T47D (cell line): ENCODE data around the gene CRACDL.

ENCODE experiments used
- DNase-seq, 2 experiments: peaks; one replicate each; pipeline versions ENCODE4 v3.0.0 to v3.0.0-alpha.2; 2011 to 2012; ENCODE audit warnings: low read depth in 1 of 2, low spot score in 1 of 2
- JUND ChIP-seq: IDR thresholded peaks from 2 replicates; pipeline ENCODE4 v1.6.1; 2012; ENCODE audit warnings: low read depth
- in situ Hi-C: cut with HindIII; loops from 2 replicates; pipeline ENCODE4 v1.10.0; 2016; ENCODE audit warnings: low sequenced_read_pairs, low pct_unique_long_range_greater_than_20kb

The CRACDL gene

GRCh38 chr2:98835831-98836385, 100.1 kb downstream of the CRACDL start:
- no peak for DNase-seq
- no peak for TF ChIP-seq JUND
- in situ Hi-C loops: no loop called here

DNA sequence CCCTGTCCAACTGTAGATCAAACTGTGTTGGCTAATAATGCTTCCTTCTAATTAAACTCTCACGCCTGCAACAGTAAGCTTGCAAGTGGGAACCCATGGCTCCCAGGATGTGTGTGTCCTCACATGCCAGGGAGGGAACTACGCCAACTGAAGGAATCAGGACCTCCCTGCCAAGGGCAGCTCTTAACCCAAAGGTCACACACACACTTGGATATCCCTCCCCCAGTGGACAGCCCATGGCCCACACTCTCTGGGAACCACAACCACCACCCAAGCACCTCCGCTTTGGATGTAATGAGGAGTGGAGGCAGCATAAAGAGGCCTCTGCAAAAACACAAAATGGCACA, 102.1 kb downstream of the CRACDL start:
- in situ Hi-C loops: no loop called here

DNA sequence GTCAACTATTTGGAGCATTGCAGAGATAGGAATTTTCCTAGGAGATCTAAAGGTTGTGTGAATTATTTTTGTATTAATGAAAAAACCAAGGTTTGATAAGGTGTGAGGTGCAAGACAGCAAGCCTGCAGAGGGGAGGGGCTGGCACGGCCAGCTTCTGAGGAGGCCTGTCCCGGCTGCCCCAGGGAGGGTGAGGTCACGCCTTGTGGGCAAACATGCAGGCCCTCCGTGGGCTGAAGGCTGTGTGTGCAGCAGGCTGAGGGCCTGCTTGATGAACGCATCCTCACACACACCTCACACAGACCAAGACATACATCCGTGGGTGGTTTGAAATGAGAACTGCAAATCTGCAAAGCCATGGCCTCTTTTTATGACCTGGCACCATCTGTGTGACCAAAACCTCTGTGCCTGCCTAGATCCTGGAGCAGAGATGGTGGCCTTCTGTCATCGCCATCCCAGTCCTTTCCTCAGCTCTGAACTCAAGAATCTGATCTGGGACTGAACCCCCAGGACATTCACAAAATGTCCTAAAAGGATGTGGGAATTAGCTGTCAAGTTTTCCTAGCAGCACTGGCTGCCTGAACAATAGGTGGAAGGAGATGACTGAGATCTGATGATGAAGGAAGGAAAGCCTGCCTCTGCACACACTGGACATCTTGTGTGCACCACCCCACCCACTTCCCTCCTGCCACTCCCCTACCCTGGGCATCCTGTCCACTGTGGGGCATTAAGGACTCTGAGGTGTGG, 102.7 kb downstream of the CRACDL start:
- in situ Hi-C loops: no loop called here
- no peak for TF ChIP-seq JUND
- no peak for DNase-seq

More for the DNA sequence above, 102.1 kb downstream of the CRACDL start:
- no peak for TF ChIP-seq JUND
- no peak for DNase-seq

GRCh38 chr2:98832172-98832571, 103.9 kb downstream of the CRACDL start:
- TF ChIP-seq JUND: no peak
- in situ Hi-C loops: no loop called here
- no peak for DNase-seq

GRCh38 chr2:98830571-98831145, 105.4 kb downstream of the CRACDL start:
- in situ Hi-C loops: no loop called here

GRCh38 chr2:98829581-98830270, 106.3 kb downstream of the CRACDL start:
- in situ Hi-C loops: no loop called here
- no peak for DNase-seq
- no peak for TF ChIP-seq JUND

More at GRCh38 chr2:98830571-98831145, 105.4 kb downstream of the CRACDL start:
- no peak for TF ChIP-seq JUND
- no peak for DNase-seq

DNA sequence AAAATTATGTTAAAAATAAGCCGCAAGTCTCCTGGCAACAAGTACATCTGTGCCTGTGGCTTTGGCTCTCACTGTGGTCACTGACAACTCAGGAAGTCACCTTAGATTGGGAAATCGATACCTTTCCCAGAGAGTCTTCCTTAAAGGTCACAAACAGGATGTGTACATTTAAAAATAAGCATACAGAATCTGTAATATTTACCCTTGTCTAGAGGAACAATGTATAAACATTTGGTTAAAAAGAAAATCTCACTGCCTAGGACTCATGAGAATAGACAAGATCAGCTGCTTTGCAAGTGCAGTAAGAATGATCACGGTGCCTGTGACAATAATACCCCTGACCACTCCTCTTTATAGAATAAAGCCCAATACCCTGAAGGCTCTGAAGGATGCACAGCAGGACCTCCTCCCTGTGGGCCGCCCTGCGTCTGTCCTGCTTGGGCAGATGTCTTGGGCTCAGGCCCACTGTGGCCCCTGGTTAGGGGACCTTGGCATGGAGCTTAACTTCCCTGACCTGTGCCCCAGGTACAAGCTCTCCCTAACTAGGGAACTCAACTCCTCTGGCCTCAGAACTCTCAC, 107.1 kb downstream of the CRACDL start:
- DNase-seq: peak in 1 of 2 experiments; percentile 56
- no peak for TF ChIP-seq JUND
- in situ Hi-C loops: no loop called here

- no peak for DNase-seq
- TF ChIP-seq JUND: no peak
- in situ Hi-C loops: no loop called here
Measured at GRCh38 chr2:98828369-98828744, 107.7 kb downstream of the CRACDL start.

- no peak for DNase-seq
- in situ Hi-C loops: no loop called here
- no peak for TF ChIP-seq JUND
Measured at GRCh38 chr2:98827625-98828368, 108.2 kb downstream of the CRACDL start.

- no peak for DNase-seq
- no peak for TF ChIP-seq JUND
- in situ Hi-C loops: no loop called here
Measured at GRCh38 chr2:98826856-98827255, 109.2 kb downstream of the CRACDL start.

- in situ Hi-C loops: no loop called here
- TF ChIP-seq JUND: no peak
- DNase-seq: no peak
Measured at GRCh38 chr2:98825858-98826257, 110.2 kb downstream of the CRACDL start.

GRCh38 chr2:98825404-98825803, 110.6 kb downstream of the CRACDL start:
- no peak for TF ChIP-seq JUND
- no peak for DNase-seq
- in situ Hi-C loops: no loop called here
